Aorta (tissue), 5 donors: ENCODE data around the gene PLCD3. TPM values are rescaled to one million over a fixed set of nuclear protein-coding genes. Genes with fewer than 3 reads are reported as not detected.

Source experiments
- ATAC-seq: fragments of 200-7000 bp; cut with Tn5 transposase; one replicate; pipeline ENCODE4 v1.9.1; 2022; ENCODE audit warnings: moderate library complexity; ENCODE audit not compliant: low FRiP score
- DNase-seq, 2 donors: peaks; one replicate each; pipeline ENCODE4 v3.0.0-alpha.2; 2020
- H3K27ac ChIP-seq, 2 donors: one replicate each; pipeline ENCODE4 v1.5.1; 2013; ENCODE audit warnings: low read length in 2 of 2, mild to moderate bottlenecking in 2 of 2, moderate library complexity in 2 of 2, control low read depth in 1 of 2, inconsistent platforms in 1 of 2, low read depth in 1 of 2
- H3K27me3 ChIP-seq, 2 donors: one replicate each; pipeline ENCODE4 v1.6.1; 2013; ENCODE audit warnings: control low read depth in 1 of 2, low read length in 1 of 2, mild to moderate bottlenecking in 1 of 2, moderate library complexity in 1 of 2; ENCODE audit not compliant: insufficient read depth in 2 of 2, control insufficient read depth in 1 of 2
- H3K36me3 ChIP-seq, 2 donors: one replicate each; pipeline ENCODE4 v1.6.1; 2013; ENCODE audit warnings: control low read depth in 1 of 2, low read length in 1 of 2, mild to moderate bottlenecking in 1 of 2; ENCODE audit not compliant: insufficient read depth in 2 of 2, control insufficient read depth in 1 of 2
- H3K4me1 ChIP-seq, 2 donors: one replicate each; pipeline ENCODE4 v1.6.1; 2013; ENCODE audit warnings: low read length in 2 of 2, control low read depth in 1 of 2, mild to moderate bottlenecking in 1 of 2, moderate library complexity in 1 of 2; ENCODE audit not compliant: insufficient read depth in 2 of 2, control insufficient read depth in 1 of 2
- H3K4me3 ChIP-seq, 2 donors: one replicate each; pipeline ENCODE4 v1.5.1; 2013; ENCODE audit warnings: low read length in 2 of 2, control low read depth in 1 of 2, mild to moderate bottlenecking in 1 of 2
- H3K9me3 ChIP-seq: one replicate; pipeline ENCODE4 v1.6.1; 2013; ENCODE audit warnings: mild to moderate bottlenecking, low read length; ENCODE audit not compliant: control insufficient read depth
- WGBS, 2 donors: extraction: QIAGEN DNeasy Blood & Tissue Kit; methylation state at CpG; one replicate each; pipeline ENCODE4 v1.1.7; 2013; 5-methylcytosine and 5-hydroxymethylcytosine counted together
- intact Hi-C, 2 donors: fragments of 100-400 bp; cut with DNase I; formaldehyde crosslinking; loops; one replicate each; pipeline versions ENCODE4 v1.14.2 to v1.15.0; 2022
- polyA plus RNA-seq, 2 donors: library from polyadenylated mRNA; stranded (reverse); fragments of 200-250 nt; gene quantifications; one replicate each; pipeline ENCODE4 v1.2.3, GENCODE V29; 2013
- total RNA-seq, 2 donors: library from RNA; stranded (reverse); fragmentation: NEBNext Ultra II Directional; extraction: Animal tissue kit (Norgen Biotek cat#: 25700); gene quantifications; one replicate each; pipeline ENCODE4 v1.2.1, GENCODE V29; 2021
- donor health status: healthy with polysubstance abuse.
- donor health status: Bipolar disorder and iron deficiency.
- donor health status: DM: no; HTN: no; CAD: no.
- donor health status: DM: no; HTN: no; CAD: no.
- donor health status: DM: yes; HTN: yes; CAD: no.

PLCD3 gene
- total and polyA plus RNA-seq, 4 donors: 22.8 to 97.4 (median 94.2) TPM

- Histone ChIP-seq H3K27ac (peak overlapping the region in 1 of 2 donors; percentile 17), H3K36me3 (peaks cover 0 to 8% of the 10 kb centered on the region in 2 donors), H3K4me1 (peaks cover 0 to 2% of the 10 kb centered on the region in 2 donors), H3K4me3 (no peak overlapping the region), H3K27me3 (no peaks in the 10 kb centered on the region), H3K9me3 (no peaks in the 10 kb centered on the region)
- intact Hi-C loops: no loop called here
- peak; percentile 88 for ATAC-seq
- DNase-seq: no peak
- WGBS, 2 donors: 71 to 80% methylated on average over 5 of the region's 5 CpGs
Observed at GRCh38 chr17:45073414-45074070, 58.8 kb downstream of the PLCD3 start.

- Histone ChIP-seq H3K27ac (no peak overlapping the region), H3K9me3 (no peaks in the 10 kb centered on the region), H3K4me1 (no peaks in the 10 kb centered on the region), H3K36me3 (peaks cover 0 to 8% of the 10 kb centered on the region in 2 donors), H3K27me3 (no peaks in the 10 kb centered on the region), H3K4me3 (no peak overlapping the region)
- ATAC-seq (no peak), DNase-seq (no peak)
- intact Hi-C loops: no loop called here
- WGBS, 2 donors: 93 to 94% methylated on average over 2 of the region's 2 CpGs
Observed at GRCh38 chr17:45070809-45071208, 61.5 kb downstream of the PLCD3 start.

GRCh38 chr17:45070001-45070400 is 62.3 kb downstream of the PLCD3 start:
- Histone ChIP-seq H3K9me3 (no peaks in the 10 kb centered on the region), H3K36me3 (peaks cover 0 to 8% of the 10 kb centered on the region in 2 donors), H3K27me3 (no peaks in the 10 kb centered on the region), H3K4me3 (no peak overlapping the region), H3K27ac (no peak overlapping the region), H3K4me1 (no peaks in the 10 kb centered on the region)
- WGBS, 2 donors: 75 to 92% methylated on average over 8 of the region's 8 CpGs
- peak in 1 of 2 donors; percentile 30 for DNase-seq
- intact Hi-C loops: no loop called here
- no peak for ATAC-seq

GRCh38 chr17:45067637-45068036 is 64.7 kb downstream of the PLCD3 start:
- WGBS, 2 donors: 34 to 55% methylated on average over 2 of the region's 2 CpGs
- H3K4me1 ChIP-seq: no peaks in the 10 kb centered on the region

GRCh38 chr17:45063198-45063597 is 69.1 kb downstream of the PLCD3 start:
- no peak overlapping the region for H3K27ac ChIP-seq
- H3K27me3 ChIP-seq: no peaks in the 10 kb centered on the region
- peaks cover 0 to 3% of the 10 kb centered on the region in 2 donors for H3K4me1 ChIP-seq
- WGBS, 2 donors: 63 to 85% methylated on average over 1 of the region's 1 CpG
- H3K4me3 ChIP-seq: no peak overlapping the region
- no peaks in the 10 kb centered on the region for H3K9me3 ChIP-seq
- intact Hi-C loops: loop anchor here in 1 of 2 donors (5.0 kb wide), 1 partner anchor 34 kb away; no protein-coding TSS in a partner anchor
- no peak for ATAC-seq
- H3K36me3 ChIP-seq: no peaks in the 10 kb centered on the region
- DNase-seq: no peak

More at GRCh38 chr17:45067637-45068036, 64.7 kb downstream of the PLCD3 start:
- no peaks in the 10 kb centered on the region for H3K9me3 ChIP-seq
- no peak overlapping the region for H3K27ac ChIP-seq
- ATAC-seq (no peak), DNase-seq (no peak)
- no peaks in the 10 kb centered on the region for H3K27me3 ChIP-seq
- H3K36me3 ChIP-seq: peaks cover 0 to 2% of the 10 kb centered on the region in 2 donors
- intact Hi-C loops: no loop called here
- no peak overlapping the region for H3K4me3 ChIP-seq

- 10 to 11% methylated on average over 15 of the region's 15 CpGs for WGBS, 2 donors
- H3K9me3 ChIP-seq: no peaks in the 10 kb centered on the region
- peak overlapping the region; percentile 79 to 95 for H3K4me3 ChIP-seq
- H3K36me3 ChIP-seq: no peaks in the 10 kb centered on the region
- no peaks in the 10 kb centered on the region for H3K27me3 ChIP-seq
- ATAC-seq: no peak
- H3K4me1 ChIP-seq: peaks cover 0 to 3% of the 10 kb centered on the region in 2 donors
- intact Hi-C loops: loop anchor here (2.0 to 5.0 kb wide), 3 partner anchors 31 to 63 kb away; no protein-coding TSS in a partner anchor
- no peak for DNase-seq
- H3K27ac ChIP-seq: no peak overlapping the region
Observed at GRCh38 chr17:45061606-45062205, 70.6 kb downstream of the PLCD3 start.

- WGBS, 2 donors: 1% methylated on average over 50 of the region's 50 CpGs
- DNase-seq: peak; percentile 98
- Histone ChIP-seq H3K36me3 (no peaks in the 10 kb centered on the region), H3K4me3 (peak within 1 kb of the TSS; percentile 79 to 95), H3K27ac (peak within 1 kb of the TSS; percentile 34 to 94), H3K4me1 (peaks cover 0 to 3% of the 10 kb centered on the region in 2 donors), H3K27me3 (no peaks in the 10 kb centered on the region), H3K9me3 (no peaks in the 10 kb centered on the region)
- ATAC-seq: peak; percentile 99
- intact Hi-C loops: loop anchor here (2.0 to 5.0 kb wide), 3 partner anchors 32 to 64 kb away; no protein-coding TSS in a partner anchor
Observed at GRCh38 chr17:45060797-45061605, 71.3 kb downstream of the PLCD3 start, which contains the start of gene NMT1. TSS of gene NMT1 (plus strand) at chr17:45061317. CDS start at chr17:45061330, 13 bp downstream.

- DNase-seq (no peak), ATAC-seq (peak; percentile 40)
- no peaks in the 10 kb centered on the region for H3K27me3 ChIP-seq
- H3K4me1 ChIP-seq: peaks cover 0 to 3% of the 10 kb centered on the region in 2 donors
- peak overlapping the region; percentile 34 to 73 for H3K27ac ChIP-seq
- 3 to 5% methylated on average over 15 of the region's 15 CpGs for WGBS, 2 donors
- intact Hi-C loops: loop anchor here (2.0 to 5.0 kb wide), 3 partner anchors 32 to 64 kb away; no protein-coding TSS in a partner anchor
- no peaks in the 10 kb centered on the region for H3K36me3 ChIP-seq
- H3K4me3 ChIP-seq: peak overlapping the region; percentile 35 to 45
- no peaks in the 10 kb centered on the region for H3K9me3 ChIP-seq
Observed at GRCh38 chr17:45060382-45060796, 71.9 kb downstream of the PLCD3 start.
